ENCODE data around the gene OSBPL10. TPM values are rescaled to one million over a fixed set of nuclear protein-coding genes. Genes with fewer than 3 reads are reported as not detected.

OSBPL10 gene
- total and polyA plus RNA-seq, 2 of the 4 experiments (the other 2 are of a cell fraction): 9.5 to 10.1 TPM

DNA sequence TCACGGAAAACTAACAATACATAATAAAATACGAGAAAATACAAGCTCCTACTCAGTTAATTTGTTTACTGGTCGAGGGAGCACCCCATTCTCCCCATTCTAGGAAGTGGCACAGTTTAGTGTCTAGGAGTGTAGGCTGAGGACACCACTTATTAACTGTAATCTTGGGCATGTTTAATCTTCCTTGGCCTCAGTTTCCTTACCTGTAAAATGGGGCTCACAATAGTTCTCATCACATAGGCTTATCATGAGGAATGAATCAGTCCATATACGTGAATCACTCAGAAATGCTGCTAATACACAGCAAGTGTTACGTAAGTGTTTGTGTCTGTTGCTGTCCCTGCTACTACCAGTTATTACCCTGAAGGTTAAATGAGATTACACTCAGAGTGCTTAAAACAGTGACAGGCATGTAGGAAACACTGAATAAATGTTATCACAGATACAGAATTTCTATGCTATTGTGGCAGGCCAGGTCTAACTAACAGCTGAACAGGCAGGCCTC is 210.2 kb downstream of the OSBPL10 start:
- no peaks in the 10 kb centered on the region for H3K4me1 ChIP-seq (ENCODE audit: control insufficient read depth, insufficient read depth, low read length)
- no peak overlapping the region for H3K4ac ChIP-seq (ENCODE audit: low read depth, low read length)
- intact Hi-C loops (cut with micrococcal nuclease) (loop anchor here (5.0 kb wide), 1 partner anchor 211 kb away; the partner anchor contains the start of genes OSBPL10 and ZNF860), in situ Hi-C loops (cut with MboI; ENCODE audit: low sequenced_read_pairs) (loop anchor here (25.0 kb wide), 1 partner anchor 984 kb away; no protein-coding TSS in a partner anchor), dilution Hi-C loops (cut with HindIII; ENCODE audit: low sequenced_read_pairs, unreplicated experiment) (no loop called here)
- no peaks in the 10 kb centered on the region for H3K36me3 ChIP-seq (ENCODE audit: control insufficient read depth, insufficient read depth, low read length)
- H3K4me2 ChIP-seq (ENCODE audit: low read depth, low read length): no peak overlapping the region
- no peak overlapping the region for H3K9ac ChIP-seq (ENCODE audit: low read depth, low read length)
- no peak overlapping the region for H3K18ac ChIP-seq (ENCODE audit: low read depth, low read length)
- H3K23ac ChIP-seq (ENCODE audit: low read depth, low read length): no peak overlapping the region
- no peak overlapping the region for H4K91ac ChIP-seq (ENCODE audit: insufficient read depth, low read depth, low read length)
- H2BK15ac ChIP-seq (ENCODE audit: low read depth, low read length): no peak overlapping the region
- H2AK5ac ChIP-seq (ENCODE audit: low read depth, low read length): no peak overlapping the region
- no peak overlapping the region for H4K5ac ChIP-seq (ENCODE audit: low read depth, low read length)
- no peak overlapping the region for H2BK120ac ChIP-seq (ENCODE audit: low read depth, low read length)
- H4K8ac ChIP-seq (ENCODE audit: low read depth in 2 of 2, low read length in 2 of 2): no peak overlapping the region
- ChIA-PET POLR2A (ENCODE audit: unreplicated experiment) (interaction anchor here (0.6 kb wide), 1 partner anchor 433 kb away, joined by 3 read pairs; no protein-coding TSS in a partner anchor), CTCF (no interaction called here)
- H3K14ac ChIP-seq (replicated peaks; ENCODE audit: low read depth, low read length): no peak overlapping the region
- H3K79me1 ChIP-seq (ENCODE audit: low read depth in 1 of 2, low read length in 2 of 2): no peaks in the 10 kb centered on the region
- no peak overlapping the region for H2AK9ac ChIP-seq (replicated peaks; ENCODE audit: low read depth, low read length, poor library complexity)
- no peaks in the 10 kb centered on the region for H4K20me1 ChIP-seq (ENCODE audit: insufficient read depth, low read length)
- DNase-seq: peak; percentile 41
- H3K9me3 ChIP-seq (ENCODE audit: control insufficient read depth, insufficient read depth, low read length): no peaks in the 10 kb centered on the region
- no peak overlapping the region for H2BK5ac ChIP-seq (ENCODE audit: low read depth, low read length, poor library complexity, severe bottlenecking)
- peaks cover 5% of the 10 kb centered on the region; the same call in 1 of the 2 replicates for H3K9me1 ChIP-seq (ENCODE audit: insufficient read depth, low read length)
- H3K4me3 ChIP-seq (ENCODE audit: insufficient read depth, low read depth, low read length): no peak overlapping the region
- no peak for TF ChIP-seq NFE2L2 (IDR thresholded peaks at IDR 0.05; ENCODE audit: low read depth, low read length)
- TF ChIP-seq CEBPB (IDR thresholded peaks at IDR 0.05; ENCODE audit: low read depth, low read length): peak; percentile 79
- TF ChIP-seq RCOR1 (IDR thresholded peaks at IDR 0.05; ENCODE audit: insufficient replicate concordance, low read length): peak; percentile 79
- no peaks in the 10 kb centered on the region for H3K27me3 ChIP-seq (ENCODE audit: control insufficient read depth, insufficient read depth, low read length)
- no TSS peak for BruUV-seq (replicated peaks)
- no peak overlapping the region for H3K27ac ChIP-seq (ENCODE audit: insufficient read depth, low read length)
- no peak for ATAC-seq (ENCODE audit: low read depth)
- H3K56ac ChIP-seq (ENCODE audit: extremely low read depth, insufficient read depth, low read length): no peak overlapping the region
- H2AFZ ChIP-seq (replicated peaks; ENCODE audit: low read length, poor library complexity): no peak overlapping the region
- no peak overlapping the region for H2BK20ac ChIP-seq (ENCODE audit: low read depth, low read length)
- WGBS, 2 experiments (ENCODE audit: extremely low coverage in 2 of 2, insufficient read length in 1 of 2): no CpG with 5 or more reads among the region's 5 CpGs
